ENCODE measurements around the gene PRR15L. TPM values are rescaled to one million over a fixed set of nuclear protein-coding genes. Genes with fewer than 3 reads are reported as not detected.

PRR15L gene, protein sequence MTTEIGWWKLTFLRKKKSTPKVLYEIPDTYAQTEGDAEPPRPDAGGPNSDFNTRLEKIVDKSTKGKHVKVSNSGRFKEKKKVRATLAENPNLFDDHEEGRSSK
- total RNA-seq: 0.39 TPM in 1 of 2 replicates, not detected in the other

DNA sequence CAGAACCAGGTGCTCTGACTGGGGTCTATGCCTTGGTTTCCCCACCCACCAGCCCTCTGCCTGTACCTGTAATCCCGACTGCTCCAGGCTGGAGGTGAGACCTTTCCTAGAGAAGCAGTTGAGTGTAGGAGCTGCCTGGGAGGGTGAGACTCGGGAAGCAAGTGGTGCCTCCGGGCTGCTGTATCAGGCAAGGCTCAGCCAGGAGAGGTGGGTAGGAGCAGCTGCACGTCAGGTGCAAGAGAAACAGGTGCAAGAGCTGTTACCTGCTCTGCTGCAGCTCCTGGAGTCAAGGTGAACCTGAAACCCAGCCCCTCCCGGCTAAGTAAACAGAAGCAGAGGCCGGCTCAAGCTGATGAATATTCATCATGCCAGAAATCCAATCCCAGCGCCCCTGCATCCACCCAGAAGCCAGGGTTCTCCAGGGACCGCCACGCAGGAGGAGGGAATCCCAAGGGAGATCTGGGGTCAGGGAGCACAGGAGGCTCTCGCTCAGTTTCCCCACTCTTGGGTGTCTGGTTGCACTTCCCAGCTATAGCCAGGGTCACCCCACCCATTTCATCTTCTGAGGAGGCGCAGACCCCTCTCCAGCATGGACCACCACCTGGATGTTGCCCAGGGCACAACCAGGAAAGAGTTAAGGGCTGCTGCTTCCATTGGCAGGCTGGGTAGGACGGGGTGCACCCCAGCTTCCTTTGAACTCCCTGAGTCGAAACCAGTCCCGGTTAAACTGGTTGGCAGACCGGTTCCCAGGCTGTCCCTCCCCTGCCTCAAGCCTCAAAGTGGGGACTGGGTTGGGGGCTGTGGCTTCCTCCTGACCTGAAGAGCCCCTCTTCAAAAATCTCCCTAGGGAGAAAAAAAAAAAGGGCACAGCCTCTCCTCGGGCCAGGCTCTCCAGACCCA lies at the start of gene PRR15L:
Gene PRR15L, minus strand, starts transcription at position 293 of the 900 bp plus-strand sequence. CDS start 4,649 bp downstream, outside the sequence.

DNA sequence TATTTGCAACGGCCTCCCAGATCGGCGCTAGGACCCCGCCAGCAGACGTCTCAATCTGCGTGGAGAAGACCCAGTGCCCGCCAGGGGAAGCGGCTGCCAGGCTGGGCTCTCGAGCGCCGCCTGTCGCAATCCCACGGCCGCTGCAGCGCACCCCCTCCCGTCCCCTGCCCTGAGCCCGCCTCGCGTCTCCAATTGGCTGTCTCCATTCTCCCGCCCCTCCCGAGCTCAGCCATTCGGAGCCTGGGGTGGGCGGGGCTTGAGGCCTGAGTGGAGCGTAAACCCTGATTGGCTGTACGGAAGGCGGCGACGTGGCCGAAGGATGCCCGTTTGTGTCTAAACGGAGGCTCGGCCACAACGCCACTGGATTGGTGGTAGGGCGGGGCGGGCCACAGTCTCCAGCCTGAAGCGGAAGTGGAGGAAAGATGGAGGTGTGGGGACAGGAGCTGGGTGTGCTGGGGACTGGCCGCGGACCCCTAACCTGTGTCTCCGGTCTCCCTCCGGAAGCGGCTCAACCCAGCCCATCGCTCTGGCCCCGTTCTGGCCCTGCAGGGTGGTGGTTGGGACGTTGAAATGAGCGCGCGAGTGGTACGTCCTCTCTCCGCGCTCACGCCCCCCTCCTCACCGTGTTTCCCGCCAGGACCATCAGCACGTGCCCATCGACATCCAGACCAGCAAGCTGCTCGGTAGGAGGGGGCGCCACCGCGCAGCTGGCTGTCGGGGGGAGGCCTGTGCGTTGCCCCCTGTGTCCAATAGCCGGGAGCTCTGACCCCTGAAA lies 13.2 kb upstream of the PRR15L start, which contains the start of gene CDK5RAP3:
Gene CDK5RAP3, plus strand, starts transcription at position 389 of the 775 bp plus-strand sequence. Its CDS starts 34 bp downstream, at position 423.

DNA sequence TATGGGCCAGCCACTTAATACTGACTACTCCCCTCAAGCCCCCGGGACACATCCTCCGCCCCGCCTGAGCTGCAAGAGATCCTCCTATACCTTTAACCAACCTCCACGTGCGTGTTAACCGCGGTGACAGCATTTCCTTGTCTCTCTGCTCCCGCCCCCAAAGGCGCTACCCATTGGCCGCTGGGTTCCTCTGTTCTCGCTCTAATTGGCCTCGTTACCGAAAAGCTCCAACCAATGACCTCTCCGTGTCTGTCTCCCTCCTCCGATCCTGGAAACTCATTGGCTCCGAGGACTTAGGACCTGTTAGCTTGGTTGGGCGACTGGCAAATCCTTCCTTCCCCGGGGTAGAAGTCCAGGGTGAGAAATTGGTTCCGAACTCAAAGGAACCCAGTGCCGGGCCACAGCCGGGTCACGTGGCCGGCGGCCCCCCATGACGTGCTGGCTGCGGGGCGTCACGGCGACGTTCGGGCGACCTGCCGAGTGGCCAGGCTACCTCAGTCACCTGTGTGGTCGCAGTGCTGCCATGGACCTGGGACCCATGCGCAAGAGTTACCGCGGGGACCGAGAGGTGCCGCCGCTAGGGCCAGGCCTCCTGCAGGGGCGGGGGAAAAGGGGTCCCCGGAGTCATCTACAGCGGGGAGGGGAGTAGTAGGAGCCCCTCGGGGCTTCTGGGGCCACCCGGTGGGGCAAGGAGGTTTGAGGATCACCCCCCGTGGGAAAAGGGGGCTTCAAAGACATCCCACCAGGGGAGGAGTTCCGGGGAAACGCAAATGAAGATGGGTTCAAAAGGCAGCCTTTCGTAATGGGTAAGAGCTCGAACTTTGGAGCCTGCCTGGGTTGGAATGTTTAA lies 16.2 kb downstream of the PRR15L start, which contains the start of gene PNPO:
Gene PNPO, plus strand, starts transcription at position 326 of the 850 bp plus-strand sequence. Its CDS starts 105 bp downstream, at position 431.

Other genes with a start within 250 kb of the PRR15L start
- not detected in 2 replicates for gene TBX21, start 224.6 kb downstream of the PRR15L start, total RNA-seq
- gene OSBPL7, start 136.1 kb downstream of the PRR15L start, total RNA-seq: 20.4 and 31.0 TPM in 2 replicates
- gene MRPL10, start 126.3 kb downstream of the PRR15L start, total RNA-seq: 42.5 and 56.5 TPM in 2 replicates
- not detected in 2 replicates for gene LRRC46, start 126.2 kb downstream of the PRR15L start, total RNA-seq
- gene SCRN2, start 116.6 kb downstream of the PRR15L start, total RNA-seq: 42.1 and 51.8 TPM in 2 replicates
- 1.8 and 2.7 TPM in 2 replicates for gene SP6, start 106.7 kb downstream of the PRR15L start, total RNA-seq
- gene SP2, start 61.6 kb downstream of the PRR15L start, total RNA-seq: 2.4 and 3.1 TPM in 2 replicates
- 14.1 and 36.0 TPM in 2 replicates for gene PNPO, start 16.3 kb downstream of the PRR15L start, total RNA-seq
- 60.7 and 82.1 TPM in 2 replicates for gene CDK5RAP3, start 13.2 kb upstream of the PRR15L start, total RNA-seq
- gene COPZ2, start 79.9 kb upstream of the PRR15L start, total RNA-seq: 26.8 and 108 TPM in 2 replicates
- 90.1 and 110 TPM in 2 replicates for gene NFE2L1, start 90.5 kb upstream of the PRR15L start, total RNA-seq
- 37.7 and 50.0 TPM in 2 replicates for gene CBX1, start 143.6 kb upstream of the PRR15L start, total RNA-seq
- 5.5 and 10.8 TPM in 2 replicates for gene SNX11, start 149.9 kb upstream of the PRR15L start, total RNA-seq